CD4-positive, alpha-beta T cell treated with Interleukin-15 for 1 hour (primary cell): ENCODE measurements around the gene TCP11X2.
"Not testable (repeated sequence)": the region's sequence is repeated elsewhere in the genome, so short reads cannot be mapped to it uniquely, and the experiment has no call there.

Source experiments
- DNase-seq: peaks from one replicate; pipeline ENCODE4 v3.0.0-alpha.2; 2020

The TCP11X2 gene

GRCh38 chrX:102471762-102472220 is at the start of gene TCP11X2:
Gene TCP11X2, minus strand, starts transcription at chrX:102471812.
- not testable (repeated sequence) for DNase-seq

DNA sequence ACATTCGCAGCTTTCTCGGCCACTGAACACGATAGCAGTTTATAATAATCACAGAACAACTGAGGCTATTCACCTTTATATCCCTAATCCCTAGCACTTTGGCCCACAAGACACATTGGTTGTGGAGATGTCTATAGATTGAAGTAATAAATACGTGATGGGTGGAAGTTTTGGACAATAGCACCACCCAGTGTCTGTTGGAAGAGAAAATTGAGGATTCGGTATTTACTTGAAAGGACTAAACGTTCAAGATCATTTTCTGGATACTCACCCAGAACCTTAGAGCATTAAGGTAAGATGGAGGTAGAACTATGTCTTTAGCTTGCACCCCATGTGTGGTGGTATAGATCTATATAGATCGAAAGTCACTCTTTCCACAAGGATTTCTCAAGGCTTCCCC is 45.7 kb upstream of the TCP11X2 start:
- DNase-seq, result no peak

DNA sequence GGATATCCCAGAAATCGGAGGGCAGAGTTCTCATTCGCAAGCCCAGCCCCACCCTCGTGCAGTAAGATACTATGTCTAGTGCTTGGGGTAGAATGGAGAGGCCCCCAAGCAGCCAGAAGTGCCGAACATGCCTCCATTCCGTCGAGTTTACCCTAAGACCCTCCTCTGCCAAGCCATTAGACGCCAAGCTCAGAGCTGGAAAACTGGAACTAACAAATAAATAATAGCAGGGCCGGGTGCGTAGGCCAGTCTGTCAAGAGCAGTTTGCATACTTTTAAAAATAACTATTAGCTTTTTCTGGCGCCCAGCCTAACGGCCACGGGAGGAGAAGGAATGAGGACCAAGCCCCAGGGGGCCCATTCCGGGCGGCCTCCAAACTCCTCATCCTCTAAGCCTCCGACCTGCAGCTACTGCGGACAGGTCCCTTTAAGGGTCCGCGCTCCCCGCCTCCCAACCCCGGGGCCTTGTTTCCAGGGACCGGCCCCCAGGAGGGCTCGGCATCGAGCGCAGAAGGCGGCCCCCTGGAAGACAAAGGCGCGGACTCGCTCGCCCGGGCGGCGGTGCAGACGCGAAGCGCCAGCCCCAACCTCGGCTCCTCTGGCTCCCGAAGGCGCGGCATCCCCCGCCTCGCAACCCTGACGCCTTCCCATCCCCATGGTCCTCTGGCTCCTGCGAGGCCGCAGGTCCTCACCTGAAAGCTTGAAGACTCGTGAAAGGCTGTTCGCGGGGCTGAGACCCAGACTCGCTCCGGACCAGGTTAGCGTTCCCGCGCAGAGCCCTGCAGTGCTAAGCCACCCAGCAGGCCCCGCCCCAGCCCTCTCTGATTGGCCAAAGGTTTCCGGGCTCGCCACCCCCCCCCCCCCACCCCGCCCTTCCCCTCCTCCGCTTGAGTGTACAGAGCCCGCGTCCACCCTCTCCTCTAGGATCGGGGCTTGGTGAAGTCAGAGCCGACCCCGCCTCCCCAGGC is 44.6 kb upstream of the TCP11X2 start, which contains the start of gene TMSB15A:
Gene TMSB15A, minus strand, starts transcription at position 765 of the 967 bp plus-strand sequence.
- peak; percentile 39 for DNase-seq

- no peak for DNase-seq
Measured at GRCh38 chrX:102514536-102514935, 42.9 kb upstream of the TCP11X2 start.

DNA sequence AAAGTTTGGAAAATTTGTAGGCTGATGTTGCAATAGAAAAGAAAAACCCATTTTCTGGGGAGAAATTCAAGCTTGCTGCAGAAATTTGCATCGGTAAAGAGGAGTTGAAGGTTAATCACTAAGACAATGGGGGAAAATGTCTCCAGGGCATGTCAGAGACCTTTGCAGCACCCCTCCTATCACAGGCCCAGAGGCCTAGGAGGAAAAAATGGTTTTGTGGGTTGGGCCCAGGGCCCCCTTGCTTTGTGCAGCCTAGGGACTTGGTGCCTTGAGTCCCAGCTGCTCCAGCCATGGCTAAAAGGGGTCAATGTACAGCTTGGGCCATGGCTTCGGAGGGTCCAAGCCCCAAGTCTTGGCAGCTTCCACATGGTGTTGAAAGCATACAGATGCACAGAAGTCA is 27.1 kb upstream of the TCP11X2 start:
- DNase-seq, result no peak

GRCh38 chrX:102491766-102492165 is 20.2 kb upstream of the TCP11X2 start:
- DNase-seq, result no peak

DNA sequence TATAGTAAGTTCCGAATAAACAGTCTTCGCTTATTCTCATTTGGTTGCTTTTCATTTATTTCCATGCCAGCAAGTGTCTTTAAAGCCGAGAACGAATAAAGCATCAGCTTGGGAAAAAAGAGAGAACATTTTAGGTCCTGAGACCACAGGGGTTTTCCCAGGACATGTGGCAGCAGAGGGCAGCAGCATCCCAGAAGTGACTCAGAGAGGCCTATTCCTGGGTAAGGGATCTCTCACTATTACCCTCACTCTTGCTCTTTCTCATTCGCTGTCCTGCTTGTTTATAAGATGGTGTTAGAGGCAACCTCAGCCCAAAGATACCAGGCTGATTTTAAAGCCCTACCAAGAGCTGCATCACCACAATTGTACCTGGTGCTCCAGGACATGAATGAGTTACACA is 7.2 kb upstream of the TCP11X2 start:
- DNase-seq, result not testable (repeated sequence)

- not testable (repeated sequence) for DNase-seq
Measured at GRCh38 chrX:102470215-102470614, 1.4 kb downstream of the TCP11X2 start.

DNA sequence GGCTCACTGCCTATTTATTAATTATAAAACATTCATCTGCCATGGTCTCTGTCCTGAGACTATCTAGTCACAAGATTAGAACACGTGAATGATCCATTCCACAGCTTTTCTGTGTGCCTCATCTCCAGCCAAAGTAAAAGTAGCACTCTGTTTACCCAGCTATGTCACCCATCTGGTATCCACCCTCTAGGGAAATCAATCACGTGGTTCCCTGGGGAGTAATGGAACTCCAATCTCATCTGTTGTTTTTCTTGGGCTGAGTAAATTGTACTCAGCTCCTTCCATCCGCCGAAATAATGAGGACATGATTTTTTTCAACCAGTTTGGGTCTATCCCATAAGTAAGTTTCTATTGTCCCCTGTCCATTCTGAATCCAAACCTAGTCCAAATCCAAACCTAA is 13.0 kb downstream of the TCP11X2 start:
- DNase-seq, result not testable (repeated sequence)

DNA sequence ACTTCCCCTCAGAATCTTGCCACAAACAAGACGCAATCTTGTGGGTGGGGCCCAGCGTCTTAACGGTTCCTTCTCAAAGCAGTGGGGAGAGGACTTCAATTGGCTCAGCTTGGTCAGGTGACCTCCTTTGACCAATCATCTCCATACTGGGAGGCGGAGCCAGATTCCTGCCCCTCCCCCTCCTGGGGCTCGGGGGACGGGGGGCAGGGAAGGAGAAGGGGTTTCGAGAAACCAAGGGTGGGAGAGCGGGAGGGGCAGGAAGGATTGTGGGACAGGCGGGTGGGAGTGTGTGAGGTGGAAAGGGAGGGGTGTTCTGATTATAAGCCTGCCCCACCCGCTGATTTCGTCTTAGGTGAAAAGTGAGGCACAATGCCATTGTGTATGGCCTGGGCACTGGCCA is 31.7 kb downstream of the TCP11X2 start, which contains the start of gene NXF2B:
Gene NXF2B, minus strand, starts transcription at position 101 of the 400 bp plus-strand sequence. CDS start 59,972 bp downstream, outside the sequence.
- DNase-seq, result not testable (repeated sequence)

DNA sequence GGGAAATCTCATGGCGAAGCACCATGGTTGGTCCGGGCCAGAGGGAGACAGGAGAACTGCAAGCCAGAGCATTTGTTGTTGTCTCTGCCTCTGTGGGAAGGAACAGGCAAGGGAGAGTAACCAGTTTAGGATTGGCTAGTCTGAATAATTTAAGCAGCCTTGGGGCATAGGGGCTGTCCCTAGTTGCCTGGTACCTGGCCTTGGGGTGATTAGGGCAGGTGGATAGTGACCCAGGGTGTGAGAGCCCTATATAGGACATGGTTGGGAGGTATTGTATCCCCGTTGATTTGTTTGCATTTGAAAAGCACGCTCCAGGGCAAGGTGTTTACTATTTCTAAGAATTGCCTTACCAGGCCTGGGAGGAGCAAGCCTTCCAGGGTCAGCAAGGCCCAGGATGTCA is 57.1 kb downstream of the TCP11X2 start:
- not testable (repeated sequence) for DNase-seq
